ENCODE measurements around the gene CYB5A.

Gene CYB5A

GRCh38 chr18:74216661-74217110 is 75.1 kb downstream of the CYB5A start:
- DNase-seq (ENCODE audit: insufficient read length, low spot score), result no peak
- FAIRE-seq, result no peak
- TF ChIP-seq POLR2A (IDR thresholded peaks at IDR 0.05; ENCODE audit: low read depth, low read length), result no peak

- DNase-seq (ENCODE audit: insufficient read length, low spot score) (no peak), FAIRE-seq (no peak)
- no peak for TF ChIP-seq POLR2A (IDR thresholded peaks at IDR 0.05; ENCODE audit: low read depth, low read length)
Observed at GRCh38 chr18:74215863-74216262, 75.9 kb downstream of the CYB5A start.

- DNase-seq (ENCODE audit: insufficient read length, low spot score), result no peak
Observed at GRCh38 chr18:74213429-74213828, 78.3 kb downstream of the CYB5A start.

GRCh38 chr18:74204526-74205152 is 87.1 kb downstream of the CYB5A start:
- TF ChIP-seq POLR2A (IDR thresholded peaks at IDR 0.05; ENCODE audit: low read depth, low read length), result no peak
- no peak for DNase-seq (ENCODE audit: insufficient read length, low spot score)
- FAIRE-seq, result no peak

More at GRCh38 chr18:74213429-74213828, 78.3 kb downstream of the CYB5A start:
- TF ChIP-seq POLR2A (IDR thresholded peaks at IDR 0.05; ENCODE audit: low read depth, low read length), result no peak
- FAIRE-seq, result no peak

- FAIRE-seq, result no peak
- TF ChIP-seq POLR2A (IDR thresholded peaks at IDR 0.05; ENCODE audit: low read depth, low read length), result no peak
- no peak for DNase-seq (ENCODE audit: insufficient read length, low spot score)
Observed at GRCh38 chr18:74203811-74204210, 88.0 kb downstream of the CYB5A start.

Measured in H54 (cell line).